CD4-positive, alpha-beta T cell (primary cell): ENCODE measurements around the gene ZCCHC9. TPM values are rescaled to one million over a fixed set of nuclear protein-coding genes. Genes with fewer than 3 reads are reported as not detected.

Experiments
- ATAC-seq: fragments of 200-7000 bp; cut with Tn5 transposase; one replicate; pipeline ENCODE4 v1.10.0; 2022; ENCODE audit warnings: mild to moderate bottlenecking; ENCODE audit not compliant: poor library complexity
- CTCF ChIA-PET: fragments of 350-600 bp; sonication (Branson Sonifier 250); formaldehyde crosslinking; loops from one replicate; lab custom pipeline; 2021; ENCODE audit warnings: antibody characterized with exemption, inconsistent platforms; lab: Charles Lee
- POLR2A ChIA-PET: fragments of 350-600 bp; sonication (Branson Sonifier 250); formaldehyde crosslinking; loops from one replicate; lab custom pipeline; 2021; ENCODE audit warnings: antibody characterized with exemption, inconsistent platforms; lab: Charles Lee
- DNase-seq, 14 experiments: peaks; one replicate each; pipeline ENCODE4 v3.0.0-alpha.2; 2013 to 2020; ENCODE audit warnings: mixed read lengths in 2 of 14
- H3K27ac ChIP-seq, 2 donors: one replicate each; pipeline versions ENCODE4 v1.5.1 to v1.7.0; 2013; ENCODE audit warnings: low read length in 2 of 2, low read depth in 1 of 2, mild to moderate bottlenecking in 1 of 2
- H3K27me3 ChIP-seq, 2 experiments: 1 replicate in 1 of 2; 2 replicates in 1 of 2; pipeline versions ENCODE4 v1.6.1 to v1.7.0; 2013; ENCODE audit warnings: low read length in 2 of 2, control low read depth in 1 of 2, mild to moderate bottlenecking in 1 of 2, moderate library complexity in 1 of 2; ENCODE audit not compliant: insufficient read depth in 2 of 2, control insufficient read depth in 1 of 2
- H3K36me3 ChIP-seq: one replicate; pipeline ENCODE4 v1.6.1; 2013; ENCODE audit warnings: low read length, control low read depth; ENCODE audit not compliant: insufficient read depth
- H3K4me1 ChIP-seq: one replicate; pipeline ENCODE4 v1.6.1; 2013; ENCODE audit warnings: low read length, control low read depth; ENCODE audit not compliant: insufficient read depth
- H3K4me3 ChIP-seq: one replicate; pipeline ENCODE4 v1.5.1; 2013; ENCODE audit warnings: mild to moderate bottlenecking, low read length, moderate library complexity
- H3K9me3 ChIP-seq, 2 experiments: 1 replicate in 1 of 2; 2 replicates in 1 of 2; pipeline versions ENCODE4 v1.6.1 to v1.7.0; 2013; ENCODE audit warnings: low read length in 2 of 2, mild to moderate bottlenecking in 2 of 2, control low read depth in 1 of 2, moderate library complexity in 1 of 2; ENCODE audit not compliant: control insufficient read depth in 1 of 2, insufficient read depth in 1 of 2
- H3K27ac Mint-ChIP-seq: one replicate; pipeline ENCODE4 v1.8.0; 2020; ENCODE audit warnings: mixed read lengths
- H3K27me3 Mint-ChIP-seq: one replicate; pipeline ENCODE4 v1.8.0; 2021; ENCODE audit warnings: mixed read lengths
- H3K36me3 Mint-ChIP-seq: one replicate; pipeline ENCODE4 v1.8.0; 2021; ENCODE audit warnings: low read depth, mixed read lengths
- H3K4me1 Mint-ChIP-seq: one replicate; pipeline ENCODE4 v1.8.0; 2021; ENCODE audit warnings: low read depth, mixed read lengths
- H3K4me3 Mint-ChIP-seq: one replicate; pipeline ENCODE4 v1.8.0; 2020; ENCODE audit warnings: mild to moderate bottlenecking, mixed read lengths
- H3K9me3 Mint-ChIP-seq: one replicate; pipeline ENCODE4 v1.8.0; 2020; ENCODE audit warnings: mixed read lengths
- intact Hi-C, 2 experiments: fragments of 100-400 bp; cut with DNase I in 1 of 2; cut with micrococcal nuclease in 1 of 2; formaldehyde crosslinking; loops; one replicate each; pipeline versions ENCODE4 v1.15.1 to v1.9.0; 2023 to 2025; cut with DNase I, micrococcal nuclease
- polyA plus RNA-seq, 2 donors: library from polyadenylated mRNA; unstranded; fragments of 120-200 nt; gene quantifications; one replicate each; pipeline ENCODE4 v1.2.1, GENCODE V29; 2013
- total RNA-seq, 174 experiments: library from RNA in 2 of 174; stranded (reverse) in 2 of 174; gene quantifications; one replicate each; pipeline ENCODE4 v1.2.3 and lab custom pipeline; 2021 to 2026
- TF ChIP-seq, protein P1 (sequence below): fragments of 200-600 bp; IDR thresholded peaks from one replicate; pipeline ENCODE4 v1.8.0; 2022; ENCODE audit warnings: antibody characterized with exemption, mild to moderate bottlenecking

The ZCCHC9 gene, protein sequence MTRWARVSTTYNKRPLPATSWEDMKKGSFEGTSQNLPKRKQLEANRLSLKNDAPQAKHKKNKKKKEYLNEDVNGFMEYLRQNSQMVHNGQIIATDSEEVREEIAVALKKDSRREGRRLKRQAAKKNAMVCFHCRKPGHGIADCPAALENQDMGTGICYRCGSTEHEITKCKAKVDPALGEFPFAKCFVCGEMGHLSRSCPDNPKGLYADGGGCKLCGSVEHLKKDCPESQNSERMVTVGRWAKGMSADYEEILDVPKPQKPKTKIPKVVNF
- total RNA-seq (10 to 100 TPM; 16.3 to 17.3 TPM), total RNA-seq (lab: John Stamatoyannopoulos, UW) (13.4 to 56.1 (median 35.4) reads per million in 172 experiments)
- polyA plus RNA-seq (2013, experiment 1 of 2), result 23.8 TPM
- 26.5 TPM for polyA plus RNA-seq (2013, experiment 2 of 2)

DNA sequence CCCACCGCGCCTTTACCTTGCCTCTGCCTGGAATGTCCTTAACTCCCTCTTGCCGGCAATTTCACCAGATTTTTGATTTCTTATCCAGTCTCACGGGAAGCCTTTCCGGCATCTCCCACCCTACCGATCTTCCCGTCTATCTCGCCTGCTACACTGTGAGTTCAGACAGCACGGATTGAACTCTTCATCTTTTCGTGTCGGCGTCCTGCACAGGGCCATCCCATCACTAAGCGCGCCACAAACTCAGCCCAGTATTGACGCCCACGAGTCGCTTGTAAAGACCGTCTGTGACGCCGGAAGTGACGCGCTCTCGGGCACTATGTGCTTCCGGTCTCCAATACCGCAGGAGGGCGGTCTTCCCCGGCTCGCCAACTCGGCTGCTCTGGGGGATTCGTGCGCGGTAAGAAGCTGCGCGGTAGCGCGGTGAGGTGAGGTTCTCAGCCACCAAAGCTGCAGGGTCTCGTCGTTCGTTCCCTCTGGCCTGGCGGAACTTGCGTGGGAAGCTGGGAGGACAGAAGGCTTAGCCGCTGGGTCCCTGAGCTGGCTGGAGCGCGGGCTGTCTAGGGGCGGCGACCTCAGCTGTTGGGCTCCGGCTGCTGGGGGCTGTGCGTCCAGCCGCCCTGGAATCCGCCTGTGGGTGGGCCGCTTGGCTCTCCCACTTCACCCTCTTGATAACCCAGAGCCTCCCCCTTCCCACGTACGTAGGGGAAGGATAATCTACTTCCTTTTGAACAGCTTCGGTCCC lies at the start of gene ZCCHC9:
Gene ZCCHC9 (plus strand): TSS at position 317 of the 745 bp plus-strand sequence. CDS start 3,171 bp downstream, outside the sequence.
- peak; percentile 91 for ATAC-seq
- H3K27ac Mint-ChIP-seq, result peak within 1 kb of the TSS; percentile 91
- TF ChIP-seq, protein P1, sequence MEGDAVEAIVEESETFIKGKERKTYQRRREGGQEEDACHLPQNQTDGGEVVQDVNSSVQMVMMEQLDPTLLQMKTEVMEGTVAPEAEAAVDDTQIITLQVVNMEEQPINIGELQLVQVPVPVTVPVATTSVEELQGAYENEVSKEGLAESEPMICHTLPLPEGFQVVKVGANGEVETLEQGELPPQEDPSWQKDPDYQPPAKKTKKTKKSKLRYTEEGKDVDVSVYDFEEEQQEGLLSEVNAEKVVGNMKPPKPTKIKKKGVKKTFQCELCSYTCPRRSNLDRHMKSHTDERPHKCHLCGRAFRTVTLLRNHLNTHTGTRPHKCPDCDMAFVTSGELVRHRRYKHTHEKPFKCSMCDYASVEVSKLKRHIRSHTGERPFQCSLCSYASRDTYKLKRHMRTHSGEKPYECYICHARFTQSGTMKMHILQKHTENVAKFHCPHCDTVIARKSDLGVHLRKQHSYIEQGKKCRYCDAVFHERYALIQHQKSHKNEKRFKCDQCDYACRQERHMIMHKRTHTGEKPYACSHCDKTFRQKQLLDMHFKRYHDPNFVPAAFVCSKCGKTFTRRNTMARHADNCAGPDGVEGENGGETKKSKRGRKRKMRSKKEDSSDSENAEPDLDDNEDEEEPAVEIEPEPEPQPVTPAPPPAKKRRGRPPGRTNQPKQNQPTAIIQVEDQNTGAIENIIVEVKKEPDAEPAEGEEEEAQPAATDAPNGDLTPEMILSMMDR, result no peak
- peak within 1 kb of the TSS; percentile 94 for H3K4me3 Mint-ChIP-seq
- Histone ChIP-seq H3K27me3 (no peaks in the 10 kb centered on the region), H3K4me3 (peak within 1 kb of the TSS; percentile 92), H3K4me1 (peaks cover 25% of the 10 kb centered on the region), H3K9me3 (no peaks in the 10 kb centered on the region), H3K36me3 (peaks cover 7% of the 10 kb centered on the region), H3K27ac (peak within 1 kb of the TSS; percentile 84)
- intact Hi-C loops, result loop anchor here (5.0 to 10.0 kb wide), 8 partner anchors 553 to 1787 kb away; partner anchors contain the start of genes ATG10 (in 1 of the 2), HOMER1 (in 1 of the 2), RPS23 (in 1 of the 2) and TENT2 (in 1 of the 2)
- CTCF ChIA-PET, result interaction anchor here (1.5 kb wide), 1 partner anchor 9 kb away, joined by 4 read pairs; no protein-coding TSS in a partner anchor
- no peaks in the 10 kb centered on the region for H3K27me3 Mint-ChIP-seq
- no peaks in the 10 kb centered on the region for H3K9me3 Mint-ChIP-seq
- H3K36me3 Mint-ChIP-seq, result peaks cover 26% of the 10 kb centered on the region
- DNase-seq, result peak; percentile 87 to 98 (median 90)
- POLR2A ChIA-PET, result interaction anchor here (0.6 to 2.8 kb wide), 12 partner anchors 9 to 1776 kb away, joined by 3 to 12 read pairs (median 4); partner anchors contain the start of genes MSH3, RPS23, SSBP2 and TMEM167A
- peaks cover 60% of the 10 kb centered on the region for H3K4me1 Mint-ChIP-seq

DNA sequence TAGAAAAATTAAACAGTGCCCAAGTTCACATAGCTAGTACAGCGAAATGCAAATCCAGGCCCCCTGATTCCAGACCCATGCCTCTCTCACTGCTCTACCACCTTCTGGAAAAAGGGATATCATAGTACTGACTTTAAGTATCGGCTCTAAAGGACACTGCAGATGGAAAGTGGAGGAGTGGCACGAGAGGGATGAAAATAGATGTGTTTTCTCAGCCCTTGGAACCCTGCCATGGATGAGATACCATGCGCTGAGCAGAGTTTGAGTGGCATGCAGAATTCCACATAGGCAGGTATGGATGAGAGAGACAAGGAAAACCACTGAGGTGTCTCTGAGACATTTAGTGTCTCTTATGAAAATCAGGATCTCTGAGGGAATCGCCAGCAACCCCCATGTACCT lies 49.5 kb upstream of the ZCCHC9 start:
- H3K4me1 Mint-ChIP-seq, result no peaks in the 10 kb centered on the region
- DNase-seq (no peak), ATAC-seq (no peak)
- H3K27ac Mint-ChIP-seq, result no peak overlapping the region
- peaks cover 14% of the 10 kb centered on the region for H3K36me3 Mint-ChIP-seq
- Histone ChIP-seq H3K27ac (no peak overlapping the region), H3K9me3 (peaks cover 0 to 3% of the 10 kb centered on the region in 2 experiments), H3K4me1 (no peaks in the 10 kb centered on the region), H3K4me3 (no peak overlapping the region), H3K27me3 (no peaks in the 10 kb centered on the region), H3K36me3 (no peaks in the 10 kb centered on the region)
- ChIA-PET POLR2A (no interaction called here), CTCF (no interaction called here)
- no peak overlapping the region for H3K4me3 Mint-ChIP-seq
- TF ChIP-seq, protein P1, result no peak
- intact Hi-C loops, result no loop called here
- no peaks in the 10 kb centered on the region for H3K9me3 Mint-ChIP-seq
- no peaks in the 10 kb centered on the region for H3K27me3 Mint-ChIP-seq

DNA sequence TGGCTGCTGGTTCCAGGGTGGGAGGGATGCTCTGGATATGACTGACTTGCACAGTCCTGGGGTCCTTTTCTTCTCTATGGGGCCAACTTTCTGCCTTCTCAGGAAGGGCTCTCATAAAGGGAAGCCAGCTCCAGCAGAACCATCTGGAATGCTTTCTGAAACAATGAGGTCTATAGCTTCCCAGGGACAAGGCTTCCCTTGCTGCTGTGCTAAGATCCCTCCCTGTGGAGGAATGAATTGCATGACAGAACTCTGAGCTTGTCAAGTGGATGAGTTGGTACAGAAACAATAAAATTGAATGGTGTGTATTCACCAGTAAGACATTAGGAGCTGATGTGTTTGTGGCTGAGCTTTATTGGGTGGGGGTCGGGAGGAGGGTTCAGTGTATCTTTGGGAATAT lies 48.5 kb upstream of the ZCCHC9 start:
- H3K27ac Mint-ChIP-seq, result no peak overlapping the region
- H3K36me3 ChIP-seq, result no peaks in the 10 kb centered on the region
- no peaks in the 10 kb centered on the region for H3K9me3 Mint-ChIP-seq
- H3K9me3 ChIP-seq, result peaks cover 0 to 3% of the 10 kb centered on the region in 2 experiments
- H3K36me3 Mint-ChIP-seq, result peaks cover 14% of the 10 kb centered on the region
- ChIA-PET POLR2A (no interaction called here), CTCF (no interaction called here)
- H3K27me3 ChIP-seq, result no peaks in the 10 kb centered on the region
- TF ChIP-seq, protein P1, result no peak
- no peaks in the 10 kb centered on the region for H3K27me3 Mint-ChIP-seq
- no peak overlapping the region for H3K4me3 ChIP-seq
- no peak overlapping the region for H3K27ac ChIP-seq
- H3K4me3 Mint-ChIP-seq, result no peak overlapping the region
- intact Hi-C loops, result no loop called here
- ATAC-seq (no peak), DNase-seq (no peak)
- no peaks in the 10 kb centered on the region for H3K4me1 Mint-ChIP-seq
- no peaks in the 10 kb centered on the region for H3K4me1 ChIP-seq
